Peyer's patch (tissue), 4 donors: Measurements from ENCODE around the gene TMPRSS13. TPM values are rescaled to one million over a fixed set of nuclear protein-coding genes. Genes with fewer than 3 reads are reported as not detected.
"Not testable (repeated sequence)": the region's sequence is repeated elsewhere in the genome, so short reads cannot be mapped to it uniquely, and the experiment has no call there.

ENCODE experiments used
- DNase-seq, 3 donors: peaks; one replicate each; pipeline ENCODE4 v3.0.0-alpha.2; 2017 to 2019
- H3K27ac ChIP-seq, 4 donors: fragments of 200-600 bp; sonication (generic); one replicate each; pipeline ENCODE4 v1.5.1; 2016 to 2019
- H3K27me3 ChIP-seq, 2 donors: fragments of 200-600 bp; sonication (generic); one replicate each; pipeline ENCODE4 v1.5.1; 2019
- H3K36me3 ChIP-seq, 3 donors: fragments of 200-600 bp; sonication (generic); one replicate each; pipeline ENCODE4 v1.5.1; 2016 to 2019
- H3K4me1 ChIP-seq, 4 donors: fragments of 200-600 bp; sonication (generic); one replicate each; pipeline ENCODE4 v1.5.1; 2016 to 2019
- H3K4me3 ChIP-seq, 4 donors: fragments of 200-600 bp; sonication (generic); 1 replicate in 3 of 4; 2 replicates in 1 of 4; pipeline ENCODE4 v1.5.1; 2016 to 2019; ENCODE audit warnings: mild to moderate bottlenecking in 1 of 4
- H3K9me3 ChIP-seq, 4 donors: fragments of 200-600 bp; sonication (generic); one replicate each; pipeline ENCODE4 v1.5.1; 2016 to 2019; ENCODE audit warnings: mild to moderate bottlenecking in 1 of 4
- CTCF ChIP-seq, 6 experiments: fragments of 450-650 bp in 4 of 6; fragments of 200-600 bp in 2 of 6; sonication (generic) in 1 of 6; IDR thresholded peaks; one replicate each; pipeline ENCODE4 v1.5.1; 2017 to 2019; ENCODE audit warnings: antibody characterized with exemption in 6 of 6, mild to moderate bottlenecking in 3 of 6, moderate library complexity in 1 of 6
- POLR2A ChIP-seq, 2 donors: fragments of 450-650 bp; IDR thresholded peaks; one replicate each; pipeline ENCODE4 v1.5.1; 2017; ENCODE audit warnings: antibody characterized with exemption in 2 of 2, mild to moderate bottlenecking in 2 of 2, moderate library complexity in 2 of 2
- total RNA-seq, 4 donors: library from RNA; depleted of rRNA; stranded (reverse); fragments of >200 nt; gene quantifications; one replicate each; pipeline ENCODE4 v1.1.0, GENCODE V29; 2016

TMPRSS13 gene
- total RNA-seq, 4 donors from 2014 or later = not detected

DNA sequence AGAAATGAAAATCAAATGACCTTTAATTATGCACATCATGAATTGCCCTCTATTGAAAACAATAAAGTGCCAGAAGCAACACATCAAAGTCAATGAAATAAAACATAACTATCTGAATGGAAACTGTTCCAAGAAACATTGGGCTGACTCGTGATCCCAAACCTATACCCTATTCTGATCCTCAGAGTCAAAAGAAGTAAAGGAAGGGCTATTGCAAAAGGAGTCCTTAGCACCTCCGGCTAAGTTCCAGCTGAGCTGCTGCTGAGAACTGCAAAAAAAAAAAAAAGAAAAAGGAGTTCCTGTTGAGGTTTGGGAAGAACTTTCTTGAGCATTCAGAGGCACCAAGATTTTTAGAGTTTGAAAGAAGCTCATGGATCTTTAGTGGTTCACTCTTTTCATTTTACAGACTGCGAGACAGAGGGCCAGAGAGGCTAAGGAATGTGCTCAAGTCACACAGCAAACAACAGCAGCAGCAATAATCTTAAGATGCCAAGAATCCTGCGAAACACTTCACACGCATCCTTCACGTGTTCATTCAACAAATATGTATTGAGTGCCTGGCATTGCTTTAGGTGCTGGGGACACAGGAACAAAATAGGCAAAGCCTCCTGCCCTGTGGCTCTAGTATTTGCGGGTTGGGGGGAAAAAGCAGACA, 841 bp upstream of the TMPRSS13 start:
- no peak overlapping the region for H3K4me3 ChIP-seq
- no peaks in the 10 kb centered on the region for H3K36me3 ChIP-seq
- no peak for DNase-seq
- H3K27me3 ChIP-seq = no peaks in the 10 kb centered on the region
- H3K27ac ChIP-seq = no peak overlapping the region
- peaks cover 0 to 5% (median 0%) of the 10 kb centered on the region in 4 donors for H3K4me1 ChIP-seq
- TF ChIP-seq CTCF (IDR thresholded peaks at IDR 0.05) = no peak
- no peak for TF ChIP-seq POLR2A (IDR thresholded peaks at IDR 0.05)
- H3K9me3 ChIP-seq = no peaks in the 10 kb centered on the region

DNA sequence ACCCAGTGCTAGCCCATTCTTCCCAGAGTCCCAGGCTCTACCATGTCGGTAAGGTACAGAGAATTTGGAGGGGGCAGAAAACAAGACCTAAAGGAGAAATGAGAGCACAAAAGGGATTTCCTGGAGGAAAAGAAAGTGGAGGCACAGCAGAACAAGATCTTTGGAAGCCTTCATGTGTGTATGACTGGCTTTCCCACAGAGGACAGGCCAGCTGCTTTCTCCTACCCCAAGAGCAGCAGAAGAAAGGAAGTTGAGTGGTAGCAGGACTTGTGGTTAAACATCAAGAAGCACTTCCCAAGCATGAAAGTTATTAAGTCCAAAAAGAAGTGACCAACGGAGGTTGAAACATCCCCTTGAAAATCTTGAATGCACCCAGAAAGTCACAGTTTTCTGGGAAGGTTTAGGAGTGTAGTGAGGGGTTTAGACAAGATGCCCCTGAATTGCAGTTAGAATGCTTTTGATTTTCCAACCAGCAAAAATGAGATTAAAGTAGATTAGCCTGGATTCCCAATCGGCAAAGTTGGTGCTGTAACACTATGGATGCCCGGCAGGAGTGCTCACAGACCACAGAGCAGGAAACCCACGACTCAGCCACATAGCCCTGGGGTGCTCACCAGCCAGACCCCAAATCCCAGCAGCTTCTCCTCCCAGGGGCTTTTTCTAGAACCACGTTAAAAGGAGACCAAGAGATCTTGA, 608 bp downstream of the TMPRSS13 start:
- no peak for DNase-seq
- H3K4me1 ChIP-seq = peaks cover 0 to 5% (median 0%) of the 10 kb centered on the region in 4 donors
- H3K27ac ChIP-seq = no peak overlapping the region
- no peaks in the 10 kb centered on the region for H3K27me3 ChIP-seq
- H3K36me3 ChIP-seq = no peaks in the 10 kb centered on the region
- no peak overlapping the region for H3K4me3 ChIP-seq
- H3K9me3 ChIP-seq = no peaks in the 10 kb centered on the region
- no peak for TF ChIP-seq POLR2A (IDR thresholded peaks at IDR 0.05)
- TF ChIP-seq CTCF (IDR thresholded peaks at IDR 0.05) = no peak

DNA sequence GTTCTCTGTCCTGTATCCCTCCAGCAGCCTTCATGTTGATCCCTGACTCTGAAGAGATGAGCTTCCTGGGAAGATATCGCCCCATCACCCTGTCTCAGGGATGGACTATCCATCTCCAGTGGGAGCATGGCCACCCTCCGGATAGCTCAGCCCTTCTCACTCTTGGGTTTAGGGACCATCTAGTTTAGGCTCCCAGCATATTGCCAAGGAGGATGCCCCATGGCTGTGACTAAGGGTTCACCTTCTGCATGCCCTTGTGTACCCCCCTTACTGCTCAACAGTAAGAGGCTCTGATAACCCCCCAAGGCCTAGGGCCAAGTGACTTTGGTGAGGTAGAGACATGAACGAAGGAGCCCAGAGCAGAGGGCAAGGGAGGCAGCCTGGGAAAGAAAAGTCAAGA, 1.3 kb downstream of the TMPRSS13 start:
- DNase-seq = peak in 1 of 3 donors; percentile 5
- H3K9me3 ChIP-seq = no peaks in the 10 kb centered on the region
- no peaks in the 10 kb centered on the region for H3K36me3 ChIP-seq
- no peak overlapping the region for H3K27ac ChIP-seq
- no peaks in the 10 kb centered on the region for H3K27me3 ChIP-seq
- no peak for TF ChIP-seq POLR2A (IDR thresholded peaks at IDR 0.05)
- no peak for TF ChIP-seq CTCF (IDR thresholded peaks at IDR 0.05)
- peaks cover 0 to 5% (median 0%) of the 10 kb centered on the region in 4 donors for H3K4me1 ChIP-seq
- no peak overlapping the region for H3K4me3 ChIP-seq

GRCh38 chr11:117926166-117926565, 3.0 kb downstream of the TMPRSS13 start:
- not testable (repeated sequence) for H3K27me3 ChIP-seq, H3K27ac ChIP-seq, H3K9me3 ChIP-seq, H3K4me1 ChIP-seq, H3K36me3 ChIP-seq, H3K4me3 ChIP-seq
- peak in 1 of 3 donors; percentile 39 for DNase-seq

- Histone ChIP-seq H3K4me3 (no peak overlapping the region), H3K9me3 (no peaks in the 10 kb centered on the region), H3K27ac (no peak overlapping the region), H3K27me3 (no peaks in the 10 kb centered on the region), H3K4me1 (no peaks in the 10 kb centered on the region), H3K36me3 (no peaks in the 10 kb centered on the region)
- DNase-seq = peak in 1 of 3 donors; percentile 16
- no peak for TF ChIP-seq POLR2A (IDR thresholded peaks at IDR 0.05)
- TF ChIP-seq CTCF (IDR thresholded peaks at IDR 0.05) = no peak
Measured at GRCh38 chr11:117925198-117925925, 3.8 kb downstream of the TMPRSS13 start.

DNA sequence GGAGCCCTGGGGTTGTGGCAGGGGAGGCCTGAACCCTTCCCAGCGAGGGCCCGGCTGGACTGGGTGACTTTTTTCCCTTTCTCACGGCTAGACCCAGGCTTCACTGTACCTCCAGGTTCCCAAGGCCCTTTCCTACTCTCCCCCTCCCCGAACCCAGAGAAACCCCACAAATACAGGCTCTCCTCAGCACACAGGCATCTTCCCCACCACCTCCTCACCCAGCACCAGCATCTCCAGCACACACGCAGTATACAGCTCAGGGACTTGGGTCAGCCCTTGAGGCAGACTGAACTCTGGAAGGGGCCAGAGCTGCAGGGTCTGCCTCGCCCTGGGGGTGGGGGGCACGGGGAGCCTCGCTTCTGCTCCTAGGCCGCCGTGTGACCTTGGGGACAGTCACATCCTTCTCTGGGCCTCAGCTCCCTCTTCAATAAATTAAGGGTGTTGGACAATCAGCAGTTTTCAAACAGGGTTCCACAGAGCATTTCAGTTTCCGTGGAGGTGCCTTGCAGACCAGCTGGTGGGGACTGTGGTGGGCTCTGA, 4.5 kb downstream of the TMPRSS13 start:
- Histone ChIP-seq H3K36me3 (no peaks in the 10 kb centered on the region), H3K4me1 (no peaks in the 10 kb centered on the region), H3K4me3 (no peak overlapping the region), H3K27ac (no peak overlapping the region), H3K27me3 (no peaks in the 10 kb centered on the region), H3K9me3 (no peaks in the 10 kb centered on the region)
- no peak for DNase-seq
- TF ChIP-seq CTCF (IDR thresholded peaks at IDR 0.05) (no peak), POLR2A (IDR thresholded peaks at IDR 0.05) (no peak)
